ENCODE data around the gene MYL6.
A peak's percentile ranks its signal among the peaks of the same experiment; 100 is the strongest.

The MYL6 gene

GRCh38 chr12:56129206-56129941, 28.8 kb upstream of the MYL6 start:
- Histone ChIP-seq H3K27ac (peak overlapping the region; percentile 85), H3K4me1 (peaks cover 59% of the 10 kb centered on the region), H3K4me2 (peak overlapping the region; percentile 98), H4K20me1 (no peaks in the 10 kb centered on the region; the same call in 1 of the 2 replicates), H3K27me3 (no peaks in the 10 kb centered on the region), H3K36me3 (peaks cover 46% of the 10 kb centered on the region), H3K9ac (peak overlapping the region; percentile 88), H3K4me3 (peak overlapping the region; percentile 88), H3K9me3 (no peaks in the 10 kb centered on the region)
- no peak for TF ChIP-seq Cebpa-rat (IDR thresholded peaks at IDR 0.05)

DNA sequence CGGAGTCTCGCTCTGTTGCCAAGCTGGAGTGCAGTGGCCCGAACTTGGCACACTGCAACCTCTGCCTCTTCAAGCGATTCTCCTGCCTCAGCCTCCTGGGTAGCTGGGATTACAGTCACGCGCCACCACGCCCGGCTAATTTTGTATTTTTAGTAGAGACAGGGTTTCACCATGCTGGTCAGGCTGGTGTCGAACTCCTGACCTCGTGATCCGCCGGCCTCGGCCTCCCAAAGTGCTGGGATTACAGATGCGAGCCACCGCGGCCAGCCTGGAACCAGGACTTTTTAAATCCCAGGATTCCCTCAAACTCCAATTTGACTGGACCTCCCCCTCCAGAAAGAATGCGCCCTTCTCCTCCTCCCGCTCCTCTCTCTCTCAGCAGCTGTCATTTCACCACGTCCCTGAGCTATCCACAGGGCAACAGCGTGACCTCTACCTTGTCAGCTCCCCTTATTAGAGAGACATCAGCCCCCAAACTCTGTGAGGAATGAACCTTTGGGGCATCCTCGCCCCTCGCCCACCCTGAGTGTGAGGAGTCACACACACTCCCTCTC, 28.1 kb upstream of the MYL6 start:
- TF ChIP-seq Cebpa-rat (IDR thresholded peaks at IDR 0.05): no peak
- H4K20me1 ChIP-seq: no peaks in the 10 kb centered on the region; the same call in 1 of the 2 replicates
- no peaks in the 10 kb centered on the region for H3K27me3 ChIP-seq
- H3K4me1 ChIP-seq: peaks cover 56% of the 10 kb centered on the region
- peak overlapping the region; percentile 85 for H3K27ac ChIP-seq
- H3K4me2 ChIP-seq: peak overlapping the region; percentile 98
- peak overlapping the region; percentile 88 for H3K9ac ChIP-seq
- H3K4me3 ChIP-seq: peak overlapping the region; percentile 88
- peaks cover 53% of the 10 kb centered on the region for H3K36me3 ChIP-seq
- H3K9me3 ChIP-seq: no peaks in the 10 kb centered on the region

DNA sequence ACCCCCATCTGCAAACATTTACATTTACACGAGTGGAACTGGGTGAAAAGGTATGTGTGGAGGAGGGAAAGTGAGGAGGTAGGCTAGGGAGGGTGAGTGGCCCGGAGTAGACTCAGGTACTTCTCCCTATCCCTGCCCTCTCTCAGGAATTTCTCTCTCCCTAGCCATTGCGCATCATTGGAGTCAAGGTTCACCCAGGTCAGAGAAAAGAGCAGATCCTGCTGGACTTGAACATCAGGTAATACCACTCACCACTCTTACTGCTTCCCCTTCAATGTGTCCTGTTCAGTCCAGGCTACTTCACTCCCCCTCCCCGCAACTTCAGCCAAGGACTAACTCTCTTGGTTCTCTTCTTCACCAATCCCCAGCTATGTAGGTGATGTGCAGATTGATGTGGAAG, 27.3 kb upstream of the MYL6 start:
- no peaks in the 10 kb centered on the region for H3K9me3 ChIP-seq
- TF ChIP-seq Cebpa-rat (IDR thresholded peaks at IDR 0.05): no peak
- peaks cover 47% of the 10 kb centered on the region for H3K4me1 ChIP-seq
- H3K27me3 ChIP-seq: no peaks in the 10 kb centered on the region
- peak overlapping the region; percentile 88 for H3K9ac ChIP-seq
- H4K20me1 ChIP-seq: no peaks in the 10 kb centered on the region; the same call in 1 of the 2 replicates
- H3K4me2 ChIP-seq: peak overlapping the region; percentile 98
- peaks cover 58% of the 10 kb centered on the region for H3K36me3 ChIP-seq
- no peak overlapping the region for H3K4me3 ChIP-seq
- peak overlapping the region; percentile 85; the same call in 1 of the 2 replicates for H3K27ac ChIP-seq

- no peaks in the 10 kb centered on the region; the same call in 1 of the 2 replicates for H4K20me1 ChIP-seq
- peaks cover 24% of the 10 kb centered on the region for H3K4me1 ChIP-seq
- H3K9ac ChIP-seq: no peak overlapping the region
- H3K4me2 ChIP-seq: no peak overlapping the region
- no peaks in the 10 kb centered on the region for H3K9me3 ChIP-seq
- H3K27ac ChIP-seq: no peak overlapping the region
- TF ChIP-seq Cebpa-rat (IDR thresholded peaks at IDR 0.05): no peak
- peaks cover 98% of the 10 kb centered on the region for H3K36me3 ChIP-seq
- H3K4me3 ChIP-seq: no peak overlapping the region
- H3K27me3 ChIP-seq: no peaks in the 10 kb centered on the region
These were observed 23.3 kb upstream of the MYL6 start for GRCh38 chr12:56134897-56135296.

GRCh38 chr12:56137853-56138571, 20.1 kb upstream of the MYL6 start:
- no peaks in the 10 kb centered on the region for H3K9me3 ChIP-seq
- H3K27me3 ChIP-seq: no peaks in the 10 kb centered on the region
- H3K36me3 ChIP-seq: peaks cover 100% of the 10 kb centered on the region
- no peak overlapping the region for H3K27ac ChIP-seq
- H3K4me1 ChIP-seq: no peaks in the 10 kb centered on the region
- TF ChIP-seq Cebpa-rat (IDR thresholded peaks at IDR 0.05): no peak
- no peaks in the 10 kb centered on the region for H4K20me1 ChIP-seq
- H3K4me3 ChIP-seq: no peak overlapping the region
- H3K4me2 ChIP-seq: no peak overlapping the region
- no peak overlapping the region for H3K9ac ChIP-seq

DNA sequence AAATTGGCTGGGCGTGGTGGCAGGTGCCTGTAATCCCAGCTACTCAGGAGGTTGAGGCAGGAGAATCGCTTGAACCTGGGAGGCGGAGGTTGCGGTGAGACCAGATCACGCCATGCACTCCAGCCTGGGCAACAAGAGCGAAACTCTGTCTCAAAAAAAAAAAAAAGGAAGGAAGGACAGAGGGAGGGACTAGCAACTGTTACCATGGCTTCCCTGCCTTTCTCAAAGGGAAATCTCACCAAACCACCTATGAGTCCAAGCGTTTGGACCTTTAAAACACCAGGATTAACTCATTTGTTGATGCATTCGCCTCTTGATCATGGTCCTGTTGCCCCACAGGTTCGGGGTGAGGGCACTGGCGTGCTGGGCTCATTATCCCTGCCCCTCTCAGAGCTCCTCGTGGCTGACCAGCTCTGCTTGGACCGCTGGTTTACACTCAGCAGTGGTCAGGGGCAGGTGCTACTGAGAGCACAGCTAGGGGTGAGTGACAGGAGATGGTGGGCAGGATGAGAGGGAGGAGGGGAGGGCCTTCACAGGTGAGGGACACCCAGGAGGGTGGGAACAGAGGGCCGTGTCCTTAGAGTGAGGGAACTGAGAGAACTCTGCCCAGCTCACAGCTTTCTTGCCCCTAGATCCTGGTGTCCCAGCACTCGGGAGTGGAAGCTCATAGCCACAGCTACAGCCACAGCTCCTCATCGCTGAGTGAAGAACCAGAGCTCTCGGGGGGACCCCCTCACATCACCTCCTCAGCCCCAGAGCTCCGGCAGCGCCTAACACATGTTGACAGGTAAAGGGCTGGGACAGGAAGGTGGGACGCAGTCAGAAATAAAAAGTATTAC, 16.0 kb upstream of the MYL6 start:
- H4K20me1 ChIP-seq: no peaks in the 10 kb centered on the region
- no peak overlapping the region for H3K4me2 ChIP-seq
- H3K9me3 ChIP-seq: no peaks in the 10 kb centered on the region
- H3K4me3 ChIP-seq: no peak overlapping the region
- no peaks in the 10 kb centered on the region for H3K27me3 ChIP-seq
- H3K4me1 ChIP-seq: no peaks in the 10 kb centered on the region
- no peak overlapping the region for H3K9ac ChIP-seq
- TF ChIP-seq Cebpa-rat (IDR thresholded peaks at IDR 0.05): no peak
- peaks cover 86% of the 10 kb centered on the region for H3K36me3 ChIP-seq
- no peak overlapping the region for H3K27ac ChIP-seq

DNA sequence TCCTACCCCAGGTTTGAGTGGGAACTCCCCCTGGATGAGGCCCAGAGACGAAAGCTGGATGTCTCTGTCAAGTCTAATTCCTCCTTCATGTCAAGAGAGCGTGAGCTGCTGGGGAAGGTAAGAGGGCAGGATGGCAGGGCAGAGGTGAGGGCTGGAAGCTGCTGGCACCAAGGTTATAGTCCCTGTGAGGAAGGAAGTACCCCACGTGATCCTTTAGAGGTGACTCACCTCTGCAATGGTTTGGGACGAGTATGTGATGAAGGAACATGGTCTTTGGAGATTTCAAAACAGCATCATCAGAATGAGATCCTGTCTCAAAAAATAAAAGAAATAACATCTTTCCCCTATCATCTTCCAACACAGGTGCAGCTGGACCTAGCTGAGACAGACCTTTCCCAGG, 14.9 kb upstream of the MYL6 start:
- peaks cover 75% of the 10 kb centered on the region for H3K36me3 ChIP-seq
- no peaks in the 10 kb centered on the region for H3K4me1 ChIP-seq
- no peaks in the 10 kb centered on the region for H4K20me1 ChIP-seq
- H3K4me3 ChIP-seq: no peak overlapping the region
- no peaks in the 10 kb centered on the region for H3K27me3 ChIP-seq
- no peak overlapping the region for H3K9ac ChIP-seq
- no peak overlapping the region for H3K27ac ChIP-seq
- no peak overlapping the region for H3K4me2 ChIP-seq
- no peak for TF ChIP-seq Cebpa-rat (IDR thresholded peaks at IDR 0.05)
- no peaks in the 10 kb centered on the region for H3K9me3 ChIP-seq

GRCh38 chr12:56143870-56144269, 14.3 kb upstream of the MYL6 start:
- no peaks in the 10 kb centered on the region for H3K9me3 ChIP-seq
- no peaks in the 10 kb centered on the region for H3K27me3 ChIP-seq
- H3K4me2 ChIP-seq: no peak overlapping the region
- no peak overlapping the region for H3K4me3 ChIP-seq
- 0 out of 2 replicates have a peak overlapping the region, but pooled peaks have one; percentile 21 for H3K9ac ChIP-seq
- no peaks in the 10 kb centered on the region for H4K20me1 ChIP-seq
- no peak overlapping the region for H3K27ac ChIP-seq
- no peaks in the 10 kb centered on the region for H3K4me1 ChIP-seq
- TF ChIP-seq Cebpa-rat (IDR thresholded peaks at IDR 0.05): no peak
- peaks cover 68% of the 10 kb centered on the region for H3K36me3 ChIP-seq

DNA sequence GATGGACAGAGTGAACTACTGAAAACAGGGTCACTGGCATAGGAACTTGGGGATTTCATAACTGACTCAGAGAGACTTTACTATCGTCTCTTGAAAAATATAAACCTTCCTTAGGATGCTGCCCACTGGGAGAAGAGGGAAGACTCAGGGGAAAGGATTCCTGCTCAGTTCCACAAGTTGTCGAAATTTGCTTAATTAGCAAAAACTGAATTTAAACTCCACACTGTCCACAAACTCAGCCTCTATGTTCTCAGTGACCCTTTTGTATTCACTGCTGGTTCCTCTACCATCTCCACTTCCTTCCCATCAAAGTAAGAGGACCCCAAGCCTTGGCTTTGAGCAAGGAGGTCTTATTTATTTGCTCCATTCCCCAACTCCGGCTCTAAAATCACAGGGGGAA, 12.9 kb upstream of the MYL6 start:
- no peak for TF ChIP-seq Cebpa-rat (IDR thresholded peaks at IDR 0.05)
- Histone ChIP-seq H3K4me3 (no peak overlapping the region), H3K4me2 (no peak overlapping the region), H3K27ac (no peak overlapping the region), H3K36me3 (peaks cover 61% of the 10 kb centered on the region), H3K4me1 (no peaks in the 10 kb centered on the region), H3K9ac (no peak overlapping the region), H3K27me3 (no peaks in the 10 kb centered on the region), H3K9me3 (no peaks in the 10 kb centered on the region), H4K20me1 (no peaks in the 10 kb centered on the region)

All from BLaER1 (cell line).